K562 (cell line): Measurements from ENCODE around the gene HS3ST2. TPM values are rescaled to one million over a fixed set of nuclear protein-coding genes. Genes with fewer than 3 reads are reported as not detected.

Source experiments
- ATAC-seq: fragments of 200-7000 bp; cut with Tn5 transposase; 3 replicates; pipeline ENCODE4 v1.9.1; 2020; ENCODE audit warnings: moderate library complexity
- BruUV-seq: library from RNA; stranded (reverse); fragments of 400-500 nt; replicated peaks from 2 replicates; lab custom pipeline; 2021; lab: Mats Ljungman, UMichigan
- CTCF ChIA-PET: fragments of 300-600 bp; formaldehyde crosslinking; extraction: SDS; loops from one replicate; lab custom pipeline; 2021; ENCODE audit warnings: low intra/inter-chr PET ratio; lab: Yijun Ruan, JAX
- POLR2A ChIA-PET: fragments of 300-600, 350-650 bp; sonication (Branson Sonifier 250); formaldehyde crosslinking; extraction: SDS; loops from one replicate; lab custom pipeline; 2021; ENCODE audit warnings: antibody characterized with exemption, inconsistent platforms; lab: Yijun Ruan, JAX
- DNase-seq, 4 experiments: peaks; one replicate each; pipeline versions ENCODE4 v3.0.0 to v3.0.0-alpha.2; 2011 to 2018; ENCODE audit warnings: low spot score in 3 of 4, mixed read lengths in 3 of 4; ENCODE audit errors: extremely low read depth in 1 of 4
- FAIRE-seq: peaks from 2 replicates; lab custom pipeline; 2011; peaks lifted over from hg19 to GRCh38; lab: Jason Lieb, UNC
- H2AFZ ChIP-seq: 2 replicates; pipeline ENCODE4 v1.6.0; 2011; ENCODE audit warnings: low read depth, low read length, control low read depth, inconsistent platforms
- H3K27ac ChIP-seq: fragments of 200-600 bp; 3 replicates; pipeline ENCODE4 v1.8.0; 2011; ENCODE audit warnings: low read depth, mild to moderate bottlenecking, control low read depth, inconsistent platforms, low read length, moderate library complexity, mixed read lengths; ENCODE audit errors: extremely low read depth
- H3K27me3 ChIP-seq, 2 experiments: fragments of 300-600 bp in 1 of 2; 2 replicates in 1 of 2; 3 replicates in 1 of 2; pipeline versions ENCODE4 v1.6.0 to v1.8.0; 2011; ENCODE audit warnings: inconsistent platforms in 2 of 2, low read length in 2 of 2, mild to moderate bottlenecking in 1 of 2, mixed read lengths in 1 of 2, moderate library complexity in 1 of 2; ENCODE audit not compliant: control insufficient read depth in 2 of 2, insufficient read depth in 2 of 2
- H3K36me3 ChIP-seq: fragments of 300-600 bp; 3 replicates; pipeline ENCODE4 v1.8.0; 2011; ENCODE audit warnings: mild to moderate bottlenecking, low read length, inconsistent platforms; ENCODE audit not compliant: control insufficient read depth, insufficient read depth
- H3K4me1 ChIP-seq, 2 experiments: fragments of 200-600 bp in 1 of 2; replicated peaks in 1 of 2; 2 replicates in 1 of 2; 3 replicates in 1 of 2; pipeline versions ENCODE4 v1.5.1 to v1.8.0; 2011; ENCODE audit warnings: inconsistent platforms in 2 of 2, low read length in 2 of 2, mild to moderate bottlenecking in 1 of 2, mixed read lengths in 1 of 2, moderate library complexity in 1 of 2; ENCODE audit not compliant: control insufficient read depth in 2 of 2, insufficient read depth in 2 of 2
- H3K4me2 ChIP-seq: 2 replicates; pipeline ENCODE4 v1.6.1; 2011; ENCODE audit warnings: low read length, control low read depth, inconsistent platforms, mixed read lengths; ENCODE audit not compliant: insufficient read depth
- H3K4me3 ChIP-seq: fragments of 200-600 bp; sonication (generic), shearing (Covaris generic); 2 replicates; pipeline ENCODE4 v1.5.1; 2016; ENCODE audit warnings: control low read depth, inconsistent platforms
- H3K79me2 ChIP-seq: fragments of 200-600 bp; 3 replicates; pipeline ENCODE4 v1.8.0; 2011; ENCODE audit warnings: low read length, inconsistent platforms; ENCODE audit not compliant: control insufficient read depth, insufficient read depth
- H3K9ac ChIP-seq, 2 experiments: 2 replicates each; pipeline versions ENCODE4 v1.6.0 to v1.6.1; 2011; ENCODE audit warnings: low read depth in 2 of 2, low read length in 2 of 2, control low read depth in 1 of 2, inconsistent platforms in 1 of 2, mild to moderate bottlenecking in 1 of 2, mixed read lengths in 1 of 2; ENCODE audit not compliant: insufficient read depth in 1 of 2
- H3K9me1 ChIP-seq: one replicate; pipeline ENCODE4 v1.6.0; 2011; ENCODE audit warnings: inconsistent platforms, mild to moderate bottlenecking, low read length, moderate library complexity; ENCODE audit not compliant: control insufficient read depth, insufficient read depth
- H3K9me3 ChIP-seq: replicated peaks from 2 replicates; pipeline ENCODE4 v1.5.1; 2011; ENCODE audit warnings: low read depth, low read length, inconsistent platforms; ENCODE audit not compliant: control insufficient read depth, insufficient read depth
- H4K20me1 ChIP-seq: replicated peaks from 2 replicates; pipeline ENCODE4 v1.6.1; 2011; ENCODE audit warnings: low read length, inconsistent platforms, mixed read lengths; ENCODE audit not compliant: control insufficient read depth, insufficient read depth
- GATAD2A ChIP-seq: fragments of 450-650 bp; IDR thresholded peaks from 2 replicates; pipeline ENCODE4 v1.6.1; 2017
- GATAD2B ChIP-seq: fragments of 450-650 bp; IDR thresholded peaks from 2 replicates; pipeline ENCODE4 v1.6.1; 2017; ENCODE audit warnings: mild to moderate bottlenecking, borderline replicate concordance
- NFXL1 ChIP-seq: fragments of 450-650 bp; formaldehyde crosslinking; IDR thresholded peaks from 2 replicates; pipeline ENCODE4 v1.4.0; 2021; ENCODE audit warnings: mild to moderate bottlenecking
- PML ChIP-seq: IDR thresholded peaks from 2 replicates; pipeline ENCODE4 v1.6.1; 2012; ENCODE audit warnings: low read length, inconsistent platforms
- POLR2A ChIP-seq: fragments of 450-650 bp; conservative IDR thresholded peaks from 2 replicates; pipeline ENCODE4 v1.6.1; 2016
- TARDBP ChIP-seq: fragments of 450-650 bp; IDR thresholded peaks from 2 replicates; pipeline ENCODE4 v1.6.1; 2016
- ZFX ChIP-seq: sonication (generic); formaldehyde crosslinking; IDR thresholded peaks from 2 replicates; pipeline ENCODE4 v1.8.0; 2022; ENCODE audit warnings: mild to moderate bottlenecking, missing genetic modification reagents, moderate library complexity
- WGBS: fragments of 100-300 bp; shearing (Covaris generic); methylation state at CpG from one replicate; pipeline ENCODE4 v1.1.6; 2016; ENCODE audit warnings: low coverage, mixed read lengths; ENCODE audit not compliant: insufficient coverage; ENCODE audit errors: missing lambda C conversion rate; 5-methylcytosine and 5-hydroxymethylcytosine counted together
- in situ Hi-C: fragments of 300-500 bp; cut with MboI; formaldehyde crosslinking; loops from 4 replicates; pipeline ENCODE4 v1.15.0; 2018; ENCODE audit warnings: inconsistent platforms, mixed read lengths
- intact Hi-C: fragments of 100-400 bp; cut with micrococcal nuclease; formaldehyde crosslinking; loops from 2 replicates; pipeline ENCODE4 v1.14.2; 2022
- polyA plus RNA-seq, 8 experiments: library from polyadenylated mRNA; depleted of rRNA in 4 of 8; stranded (reverse) in 5 of 8; unstranded in 3 of 8; fragments of >200 nt; fragmentation: Nextera tagmentation in 2 of 8; fragmentation: Illumina TruSeq in 1 of 8; extraction: Ambion mirVana in 2 of 8; extraction: Trizol in 1 of 8; gene quantifications; 2 replicates each; pipeline versions ENCODE4 v1.2.1 to v1.2.3, GENCODE V29; 2011 to 2014; ENCODE audit warnings: inconsistent platforms in 1 of 8, missing spikeins in 1 of 8
- total RNA-seq, 7 experiments: library from RNA; depleted of rRNA in 6 of 7; stranded (reverse); fragments of >200 nt in 6 of 7; fragmentation: Illumina TruSeq in 2 of 7; extraction: Trizol in 2 of 7; gene quantifications; 2 replicates each; pipeline versions ENCODE4 v1.2.1 to v1.2.3, GENCODE V29; 2011 to 2021; ENCODE audit warnings: low replicate concordance in 1 of 7
- TF ChIP-seq, protein P1 (sequence below): fragments of 200-600 bp; sonication (generic); IDR thresholded peaks from one replicate; pipeline ENCODE4 v1.6.1; 2012; ENCODE audit warnings: mild to moderate bottlenecking, low read depth, low read length, inconsistent platforms
- TF ChIP-seq, protein P2 (sequence below): sonication (generic); formaldehyde crosslinking; IDR thresholded peaks from 2 replicates; pipeline ENCODE4 v1.8.1; 2023; ENCODE audit warnings: mild to moderate bottlenecking, missing genetic modification reagents

Gene HS3ST2
- total and polyA plus RNA-seq, 9 of the 15 experiments (the other 6 are each of a cell fraction or from before 2014, with no cell fraction given), result not detected

DNA sequence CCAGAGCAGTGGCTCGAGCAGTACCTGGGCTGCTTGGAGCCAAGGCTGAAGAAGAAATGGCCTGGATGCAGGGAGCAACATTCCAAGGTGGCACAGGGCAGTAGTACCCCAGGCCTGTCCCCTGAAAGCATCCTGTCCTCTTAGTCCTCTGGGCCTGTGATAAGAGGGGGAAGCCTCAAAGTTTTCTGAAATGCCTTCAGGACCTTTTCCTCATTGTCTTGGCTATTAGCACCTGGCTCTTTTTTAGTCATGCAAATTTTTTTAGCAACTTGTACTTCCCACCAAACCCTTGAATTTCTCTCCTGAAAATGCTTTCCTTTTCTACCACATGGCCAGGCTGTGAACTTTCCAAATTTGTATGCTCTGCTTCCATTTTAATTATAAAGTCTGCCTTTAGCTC is 148.9 kb downstream of the HS3ST2 start:
- no TSS peak for BruUV-seq

More for the DNA sequence above, 148.9 kb downstream of the HS3ST2 start:
- WGBS, result 0% methylated on average over 1 of the region's 1 CpG
- DNase-seq (no peak), FAIRE-seq (no peak), ATAC-seq (no peak)
- ChIA-PET POLR2A (no interaction called here), CTCF (no interaction called here)
- in situ Hi-C loops, result no loop called here
- no peak overlapping the region for H2AFZ ChIP-seq
- H3K9ac ChIP-seq, result no peak overlapping the region
- intact Hi-C loops, result no loop called here
- no peak overlapping the region for H3K4me3 ChIP-seq
- H3K27me3 ChIP-seq, result no peaks in the 10 kb centered on the region
- H3K79me2 ChIP-seq, result no peaks in the 10 kb centered on the region
- TF ChIP-seq, protein P1, sequence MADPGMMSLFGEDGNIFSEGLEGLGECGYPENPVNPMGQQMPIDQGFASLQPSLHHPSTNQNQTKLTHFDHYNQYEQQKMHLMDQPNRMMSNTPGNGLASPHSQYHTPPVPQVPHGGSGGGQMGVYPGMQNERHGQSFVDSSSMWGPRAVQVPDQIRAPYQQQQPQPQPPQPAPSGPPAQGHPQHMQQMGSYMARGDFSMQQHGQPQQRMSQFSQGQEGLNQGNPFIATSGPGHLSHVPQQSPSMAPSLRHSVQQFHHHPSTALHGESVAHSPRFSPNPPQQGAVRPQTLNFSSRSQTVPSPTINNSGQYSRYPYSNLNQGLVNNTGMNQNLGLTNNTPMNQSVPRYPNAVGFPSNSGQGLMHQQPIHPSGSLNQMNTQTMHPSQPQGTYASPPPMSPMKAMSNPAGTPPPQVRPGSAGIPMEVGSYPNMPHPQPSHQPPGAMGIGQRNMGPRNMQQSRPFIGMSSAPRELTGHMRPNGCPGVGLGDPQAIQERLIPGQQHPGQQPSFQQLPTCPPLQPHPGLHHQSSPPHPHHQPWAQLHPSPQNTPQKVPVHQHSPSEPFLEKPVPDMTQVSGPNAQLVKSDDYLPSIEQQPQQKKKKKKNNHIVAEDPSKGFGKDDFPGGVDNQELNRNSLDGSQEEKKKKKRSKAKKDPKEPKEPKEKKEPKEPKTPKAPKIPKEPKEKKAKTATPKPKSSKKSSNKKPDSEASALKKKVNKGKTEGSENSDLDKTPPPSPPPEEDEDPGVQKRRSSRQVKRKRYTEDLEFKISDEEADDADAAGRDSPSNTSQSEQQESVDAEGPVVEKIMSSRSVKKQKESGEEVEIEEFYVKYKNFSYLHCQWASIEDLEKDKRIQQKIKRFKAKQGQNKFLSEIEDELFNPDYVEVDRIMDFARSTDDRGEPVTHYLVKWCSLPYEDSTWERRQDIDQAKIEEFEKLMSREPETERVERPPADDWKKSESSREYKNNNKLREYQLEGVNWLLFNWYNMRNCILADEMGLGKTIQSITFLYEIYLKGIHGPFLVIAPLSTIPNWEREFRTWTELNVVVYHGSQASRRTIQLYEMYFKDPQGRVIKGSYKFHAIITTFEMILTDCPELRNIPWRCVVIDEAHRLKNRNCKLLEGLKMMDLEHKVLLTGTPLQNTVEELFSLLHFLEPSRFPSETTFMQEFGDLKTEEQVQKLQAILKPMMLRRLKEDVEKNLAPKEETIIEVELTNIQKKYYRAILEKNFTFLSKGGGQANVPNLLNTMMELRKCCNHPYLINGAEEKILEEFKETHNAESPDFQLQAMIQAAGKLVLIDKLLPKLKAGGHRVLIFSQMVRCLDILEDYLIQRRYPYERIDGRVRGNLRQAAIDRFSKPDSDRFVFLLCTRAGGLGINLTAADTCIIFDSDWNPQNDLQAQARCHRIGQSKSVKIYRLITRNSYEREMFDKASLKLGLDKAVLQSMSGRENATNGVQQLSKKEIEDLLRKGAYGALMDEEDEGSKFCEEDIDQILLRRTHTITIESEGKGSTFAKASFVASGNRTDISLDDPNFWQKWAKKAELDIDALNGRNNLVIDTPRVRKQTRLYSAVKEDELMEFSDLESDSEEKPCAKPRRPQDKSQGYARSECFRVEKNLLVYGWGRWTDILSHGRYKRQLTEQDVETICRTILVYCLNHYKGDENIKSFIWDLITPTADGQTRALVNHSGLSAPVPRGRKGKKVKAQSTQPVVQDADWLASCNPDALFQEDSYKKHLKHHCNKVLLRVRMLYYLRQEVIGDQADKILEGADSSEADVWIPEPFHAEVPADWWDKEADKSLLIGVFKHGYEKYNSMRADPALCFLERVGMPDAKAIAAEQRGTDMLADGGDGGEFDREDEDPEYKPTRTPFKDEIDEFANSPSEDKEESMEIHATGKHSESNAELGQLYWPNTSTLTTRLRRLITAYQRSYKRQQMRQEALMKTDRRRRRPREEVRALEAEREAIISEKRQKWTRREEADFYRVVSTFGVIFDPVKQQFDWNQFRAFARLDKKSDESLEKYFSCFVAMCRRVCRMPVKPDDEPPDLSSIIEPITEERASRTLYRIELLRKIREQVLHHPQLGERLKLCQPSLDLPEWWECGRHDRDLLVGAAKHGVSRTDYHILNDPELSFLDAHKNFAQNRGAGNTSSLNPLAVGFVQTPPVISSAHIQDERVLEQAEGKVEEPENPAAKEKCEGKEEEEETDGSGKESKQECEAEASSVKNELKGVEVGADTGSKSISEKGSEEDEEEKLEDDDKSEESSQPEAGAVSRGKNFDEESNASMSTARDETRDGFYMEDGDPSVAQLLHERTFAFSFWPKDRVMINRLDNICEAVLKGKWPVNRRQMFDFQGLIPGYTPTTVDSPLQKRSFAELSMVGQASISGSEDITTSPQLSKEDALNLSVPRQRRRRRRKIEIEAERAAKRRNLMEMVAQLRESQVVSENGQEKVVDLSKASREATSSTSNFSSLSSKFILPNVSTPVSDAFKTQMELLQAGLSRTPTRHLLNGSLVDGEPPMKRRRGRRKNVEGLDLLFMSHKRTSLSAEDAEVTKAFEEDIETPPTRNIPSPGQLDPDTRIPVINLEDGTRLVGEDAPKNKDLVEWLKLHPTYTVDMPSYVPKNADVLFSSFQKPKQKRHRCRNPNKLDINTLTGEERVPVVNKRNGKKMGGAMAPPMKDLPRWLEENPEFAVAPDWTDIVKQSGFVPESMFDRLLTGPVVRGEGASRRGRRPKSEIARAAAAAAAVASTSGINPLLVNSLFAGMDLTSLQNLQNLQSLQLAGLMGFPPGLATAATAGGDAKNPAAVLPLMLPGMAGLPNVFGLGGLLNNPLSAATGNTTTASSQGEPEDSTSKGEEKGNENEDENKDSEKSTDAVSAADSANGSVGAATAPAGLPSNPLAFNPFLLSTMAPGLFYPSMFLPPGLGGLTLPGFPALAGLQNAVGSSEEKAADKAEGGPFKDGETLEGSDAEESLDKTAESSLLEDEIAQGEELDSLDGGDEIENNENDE, result no peak
- no peak for TF ChIP-seq NFXL1 (CRISPR knock-in tag)
- TF ChIP-seq PML, result no peak
- no peak for TF ChIP-seq ZFX (CRISPR knock-in tag)
- TF ChIP-seq TARDBP, result no peak
- TF ChIP-seq POLR2A, result no peak
- TF ChIP-seq GATAD2B, result no peak
- TF ChIP-seq, protein P2, sequence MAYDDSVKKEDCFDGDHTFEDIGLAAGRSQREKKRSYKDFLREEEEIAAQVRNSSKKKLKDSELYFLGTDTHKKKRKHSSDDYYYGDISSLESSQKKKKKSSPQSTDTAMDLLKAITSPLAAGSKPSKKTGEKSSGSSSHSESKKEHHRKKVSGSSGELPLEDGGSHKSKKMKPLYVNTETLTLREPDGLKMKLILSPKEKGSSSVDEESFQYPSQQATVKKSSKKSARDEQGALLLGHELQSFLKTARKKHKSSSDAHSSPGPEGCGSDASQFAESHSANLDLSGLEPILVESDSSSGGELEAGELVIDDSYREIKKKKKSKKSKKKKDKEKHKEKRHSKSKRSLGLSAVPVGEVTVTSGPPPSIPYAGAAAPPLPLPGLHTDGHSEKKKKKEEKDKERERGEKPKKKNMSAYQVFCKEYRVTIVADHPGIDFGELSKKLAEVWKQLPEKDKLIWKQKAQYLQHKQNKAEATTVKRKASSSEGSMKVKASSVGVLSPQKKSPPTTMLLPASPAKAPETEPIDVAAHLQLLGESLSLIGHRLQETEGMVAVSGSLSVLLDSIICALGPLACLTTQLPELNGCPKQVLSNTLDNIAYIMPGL (CRISPR knock-in tag), result no peak
- TF ChIP-seq GATAD2A, result no peak
- H3K4me1 ChIP-seq, result no peaks in the 10 kb centered on the region
- no peaks in the 10 kb centered on the region for H3K9me1 ChIP-seq
- H3K27ac ChIP-seq, result no peak overlapping the region
- no peaks in the 10 kb centered on the region for H3K36me3 ChIP-seq
- H4K20me1 ChIP-seq, result no peaks in the 10 kb centered on the region
- no peaks in the 10 kb centered on the region for H3K9me3 ChIP-seq
- H3K4me2 ChIP-seq, result no peak overlapping the region
